ENCODE measurements around the gene MYCBP2. TPM values are rescaled to one million over a fixed set of nuclear protein-coding genes. Genes with fewer than 3 reads are reported as not detected.
"Not testable (repeated sequence)": the region's sequence is repeated elsewhere in the genome, so short reads cannot be mapped to it uniquely, and the experiment has no call there.

Gene MYCBP2
- total RNA-seq, 2 experiments from 2014 or later = 106 to 122 TPM

DNA sequence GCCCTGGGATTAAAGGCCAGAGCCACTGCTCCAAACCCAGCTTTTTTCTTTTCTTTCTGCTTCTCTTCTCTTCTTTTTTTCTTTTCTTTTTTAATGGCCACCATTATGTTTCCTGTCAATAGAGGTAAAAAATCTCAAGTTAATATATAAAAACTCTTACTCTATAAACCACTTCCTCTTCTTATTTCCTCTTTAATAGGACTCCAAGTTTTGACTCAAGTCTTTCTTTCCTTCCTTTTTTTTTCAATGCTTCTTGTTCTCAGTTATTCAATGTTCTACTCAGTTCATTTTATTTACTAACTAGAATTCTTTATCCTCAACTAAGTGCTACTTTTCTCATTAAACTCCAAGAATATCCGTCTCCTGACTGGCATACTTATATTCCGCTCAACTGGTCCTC, 27.1 kb upstream of the MYCBP2 start:
- no peak overlapping the region for H3K27ac Mint-ChIP-seq
- CTCF ChIA-PET = no interaction called here

DNA sequence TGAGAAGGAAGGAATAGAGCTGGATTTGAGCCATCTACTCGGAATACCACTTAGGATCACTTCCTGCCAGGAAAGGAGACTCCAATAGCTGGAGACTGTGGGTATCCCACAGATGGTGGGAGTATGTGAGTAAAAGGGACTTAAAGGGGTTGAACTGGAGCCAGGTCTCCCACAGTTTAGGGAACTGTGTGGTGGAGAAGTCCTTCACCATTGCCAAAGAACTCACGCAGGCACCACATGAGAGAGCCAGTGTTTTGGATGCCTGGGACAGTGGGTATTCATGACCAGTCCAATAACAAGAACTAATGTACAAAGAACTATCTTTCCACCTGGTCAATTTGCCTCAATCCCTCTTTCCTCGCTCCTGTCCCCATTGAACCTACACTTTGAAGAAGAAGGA, 24.4 kb upstream of the MYCBP2 start:
- CTCF ChIA-PET = no interaction called here

More for the DNA sequence above, 27.1 kb upstream of the MYCBP2 start:
- Mint-ChIP-seq H3K36me3 (no peaks in the 10 kb centered on the region), H3K4me1 (peaks cover 7% of the 10 kb centered on the region), H3K4me3 (no peak overlapping the region), H3K9me3 (ENCODE audit: low read depth) (no peaks in the 10 kb centered on the region), H3K27me3 (no peaks in the 10 kb centered on the region)
- ATAC-seq (no peak), DNase-seq (no peak)

DNA sequence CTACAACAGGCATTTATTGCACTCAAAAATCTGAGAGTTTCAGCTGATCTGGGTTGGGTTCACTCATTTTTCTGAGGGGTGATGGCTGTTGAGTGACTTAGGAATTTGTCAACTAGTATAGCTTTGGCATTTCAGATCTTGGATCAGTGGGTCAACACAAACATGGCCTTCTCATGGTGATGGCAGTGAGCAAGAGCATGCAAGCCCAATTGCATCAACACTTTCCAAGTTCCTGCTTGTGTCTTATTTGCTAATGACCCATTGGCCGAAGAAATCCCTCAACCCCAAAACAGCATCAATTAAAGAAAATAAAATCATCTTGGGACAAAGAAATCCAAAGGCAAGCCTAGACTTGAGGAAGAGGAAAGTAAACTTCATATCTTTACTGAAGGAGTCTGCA, 23.9 kb upstream of the MYCBP2 start:
- Mint-ChIP-seq H3K4me3 (no peak overlapping the region), H3K9me3 (ENCODE audit: low read depth) (no peaks in the 10 kb centered on the region), H3K36me3 (no peaks in the 10 kb centered on the region), H3K27ac (no peak overlapping the region), H3K27me3 (no peaks in the 10 kb centered on the region), H3K4me1 (peaks cover 9% of the 10 kb centered on the region)
- no peak for ATAC-seq
- CTCF ChIA-PET = no interaction called here
- DNase-seq = no peak

More for the DNA sequence above, 24.4 kb upstream of the MYCBP2 start:
- Mint-ChIP-seq H3K27me3 (no peaks in the 10 kb centered on the region), H3K4me3 (no peak overlapping the region), H3K9me3 (ENCODE audit: low read depth) (no peaks in the 10 kb centered on the region), H3K36me3 (no peaks in the 10 kb centered on the region), H3K4me1 (peaks cover 7% of the 10 kb centered on the region), H3K27ac (no peak overlapping the region)
- ATAC-seq = no peak
- DNase-seq = no peak

DNA sequence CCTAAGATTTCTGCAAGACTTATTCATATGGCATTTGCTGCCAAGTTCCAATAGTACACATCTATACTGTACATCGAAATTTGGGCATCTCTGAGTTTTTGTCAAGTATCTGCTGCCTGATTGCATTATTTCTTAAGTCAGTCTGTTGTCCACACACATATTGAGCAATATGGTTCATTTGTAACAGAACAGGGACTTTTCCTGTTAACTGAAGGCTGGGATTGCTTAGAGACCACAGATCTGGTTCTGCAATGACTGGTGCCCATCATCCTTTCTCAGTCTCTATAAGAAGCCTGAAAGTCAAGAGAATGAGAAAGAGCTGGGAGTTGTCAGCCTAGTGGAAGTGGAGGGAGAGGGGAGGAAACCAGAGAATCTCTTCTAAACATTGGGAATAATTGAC, 22.5 kb upstream of the MYCBP2 start:
- Mint-ChIP-seq H3K27ac (no peak overlapping the region), H3K9me3 (ENCODE audit: low read depth) (no peaks in the 10 kb centered on the region), H3K4me3 (no peak overlapping the region), H3K36me3 (peaks cover 1% of the 10 kb centered on the region), H3K4me1 (peaks cover 17% of the 10 kb centered on the region), H3K27me3 (no peaks in the 10 kb centered on the region)
- DNase-seq (no peak), ATAC-seq (no peak)
- CTCF ChIA-PET = no interaction called here

DNA sequence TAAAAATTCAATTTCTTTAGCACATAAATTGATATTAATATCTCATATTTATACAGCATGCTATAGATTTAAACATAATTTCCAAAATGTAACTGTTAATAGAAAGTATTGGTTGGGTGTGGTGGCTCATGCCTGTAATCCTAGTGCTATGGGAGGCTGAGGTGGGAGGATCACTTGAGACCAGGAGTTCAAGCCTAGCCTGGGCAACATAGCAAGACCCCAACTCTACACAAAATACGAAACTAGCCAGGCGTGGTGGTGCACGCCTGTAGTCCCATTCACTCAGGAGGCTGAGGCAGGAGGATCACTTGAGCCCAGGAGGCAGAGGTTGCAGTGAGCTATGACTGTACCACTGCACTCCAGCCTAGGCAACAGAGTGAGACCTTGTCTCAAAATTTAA, 20.5 kb upstream of the MYCBP2 start:
- H3K36me3 Mint-ChIP-seq; ATAC-seq; DNase-seq; CTCF ChIA-PET; H3K9me3 Mint-ChIP-seq (ENCODE audit: low read depth); H3K27ac Mint-ChIP-seq; H3K27me3 Mint-ChIP-seq; H3K4me3 Mint-ChIP-seq: not testable (repeated sequence)
- peaks cover 15% of the 10 kb centered on the region for H3K4me1 Mint-ChIP-seq

DNA sequence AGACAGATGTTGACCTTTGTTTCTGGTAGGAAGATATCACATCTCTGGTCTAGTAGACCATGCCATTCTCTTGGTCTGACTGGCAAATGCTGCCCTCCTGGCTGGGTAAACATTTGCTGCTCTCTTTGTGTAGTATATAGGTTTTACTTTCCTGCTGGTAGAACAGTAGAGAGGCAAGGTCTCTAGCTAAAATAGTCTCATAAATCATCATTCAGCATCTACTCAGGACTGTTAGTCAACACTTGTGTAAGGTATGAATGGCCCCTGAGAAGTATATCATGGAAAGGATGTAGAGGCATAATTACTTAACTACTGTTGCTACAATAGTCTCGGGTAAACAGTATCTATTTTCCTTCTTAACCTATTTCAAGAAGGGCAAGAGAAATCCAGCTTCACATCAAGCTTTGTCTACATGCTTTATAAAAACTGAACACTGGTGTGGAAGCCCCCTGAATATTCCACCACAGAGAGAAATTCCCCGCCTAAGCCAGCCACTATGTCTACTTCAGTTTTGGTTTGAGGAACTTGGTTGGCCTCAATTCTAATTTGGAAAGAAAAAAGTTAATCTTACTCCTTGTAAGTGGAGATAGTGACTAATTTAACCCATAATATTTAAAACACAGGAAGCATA, 18.4 kb upstream of the MYCBP2 start:
- no peak overlapping the region for H3K4me3 Mint-ChIP-seq
- H3K4me1 Mint-ChIP-seq = peaks cover 15% of the 10 kb centered on the region
- DNase-seq (no peak), ATAC-seq (peak; percentile 85)
- peak overlapping the region; percentile 67 for H3K27ac Mint-ChIP-seq
- CTCF ChIA-PET = interaction anchor here (1.0 to 1.1 kb wide), 2 partner anchors 15 to 19 kb away, joined by 3 read pairs; partner anchors contain the start of gene MYCBP2
- H3K27me3 Mint-ChIP-seq = no peaks in the 10 kb centered on the region
- peaks cover 1% of the 10 kb centered on the region for H3K36me3 Mint-ChIP-seq
- no peaks in the 10 kb centered on the region for H3K9me3 Mint-ChIP-seq (ENCODE audit: low read depth)

DNA sequence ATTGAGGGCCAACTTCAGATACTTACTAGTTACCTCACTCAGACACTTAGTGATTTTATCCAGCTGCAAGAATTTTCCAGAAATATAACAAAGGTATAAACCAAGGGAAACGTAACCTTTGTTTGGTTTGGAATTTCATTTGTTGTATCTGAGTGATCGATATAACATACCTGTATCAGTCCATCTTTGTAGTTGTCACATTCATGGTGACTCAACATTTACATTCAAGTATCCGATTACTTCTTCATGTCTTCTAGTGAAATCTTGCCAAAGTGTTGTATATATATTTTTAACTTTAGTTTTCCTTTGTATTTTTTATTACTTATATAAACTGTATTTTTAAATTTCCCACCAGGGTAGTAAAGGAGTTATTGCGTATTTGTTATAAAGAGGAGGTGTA, 16.9 kb upstream of the MYCBP2 start:
- Mint-ChIP-seq H3K27ac (no peak overlapping the region), H3K4me1 (peaks cover 21% of the 10 kb centered on the region), H3K36me3 (peaks cover 1% of the 10 kb centered on the region), H3K4me3 (no peak overlapping the region), H3K27me3 (no peaks in the 10 kb centered on the region), H3K9me3 (ENCODE audit: low read depth) (no peaks in the 10 kb centered on the region)
- DNase-seq = no peak
- CTCF ChIA-PET = interaction anchor here (1.2 kb wide), 1 partner anchor 17 kb away, joined by 4 read pairs; the partner anchor contains the start of gene MYCBP2
- no peak for ATAC-seq

DNA sequence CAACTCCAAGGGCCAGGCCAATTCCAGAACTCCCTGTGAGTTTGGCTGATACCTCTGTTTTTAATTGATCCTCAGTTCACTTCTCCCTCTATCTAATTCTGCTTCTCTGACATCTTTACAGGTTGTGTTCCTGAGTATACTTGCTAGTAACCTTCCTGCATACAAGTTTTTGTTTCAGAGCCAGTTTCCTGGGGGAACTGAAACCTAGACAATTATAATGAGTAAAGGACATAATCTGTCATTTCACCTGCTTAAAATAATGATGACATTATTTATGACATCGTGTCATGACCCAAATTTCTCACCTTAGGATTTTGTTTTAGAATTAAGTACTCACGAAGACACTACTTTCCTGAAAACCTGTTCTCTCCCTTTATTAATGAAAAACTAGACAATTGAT, 12.5 kb upstream of the MYCBP2 start:
- CTCF ChIA-PET = interaction anchor here (1.7 kb wide), 1 partner anchor 10 kb away, joined by 4 read pairs; no protein-coding TSS in a partner anchor
- no peak for DNase-seq
- Mint-ChIP-seq H3K27ac (peak overlapping the region; percentile 29), H3K4me3 (no peak overlapping the region), H3K9me3 (ENCODE audit: low read depth) (no peaks in the 10 kb centered on the region), H3K36me3 (peaks cover 2% of the 10 kb centered on the region), H3K27me3 (no peaks in the 10 kb centered on the region), H3K4me1 (peaks cover 16% of the 10 kb centered on the region)
- ATAC-seq = no peak

DNA sequence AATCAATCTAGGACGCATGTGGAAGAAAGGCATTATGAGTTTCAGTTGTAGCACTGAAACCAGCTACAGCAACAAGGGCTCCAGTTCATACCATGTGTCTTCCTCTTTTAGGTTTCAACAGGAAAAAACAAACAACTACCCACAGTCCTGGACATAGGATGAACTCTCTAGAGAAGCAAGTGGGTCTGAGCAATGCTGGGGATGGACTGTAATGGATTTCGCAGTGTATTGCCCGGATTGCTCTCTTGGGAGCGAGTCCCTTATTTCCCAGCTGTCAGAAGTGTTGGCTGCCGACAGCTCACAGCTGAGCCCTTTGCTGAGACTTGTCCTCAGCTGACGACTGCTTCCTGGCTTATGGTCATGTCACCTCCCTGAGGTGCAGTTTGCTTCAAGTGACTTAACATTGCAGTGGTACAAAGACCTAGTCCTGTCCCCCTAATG, 12.1 kb upstream of the MYCBP2 start:
- Mint-ChIP-seq H3K27ac (peak overlapping the region; percentile 29), H3K4me3 (no peak overlapping the region), H3K27me3 (peaks cover under 1% of the 10 kb centered on the region), H3K36me3 (peaks cover 2% of the 10 kb centered on the region), H3K9me3 (ENCODE audit: low read depth) (no peaks in the 10 kb centered on the region), H3K4me1 (peaks cover 16% of the 10 kb centered on the region)
- CTCF ChIA-PET = interaction anchor here (0.9 to 1.7 kb wide), 2 partner anchors 9 to 13 kb away, joined by 3 to 4 read pairs; no protein-coding TSS in a partner anchor
- DNase-seq = no peak
- peak; percentile 32 for ATAC-seq

DNA sequence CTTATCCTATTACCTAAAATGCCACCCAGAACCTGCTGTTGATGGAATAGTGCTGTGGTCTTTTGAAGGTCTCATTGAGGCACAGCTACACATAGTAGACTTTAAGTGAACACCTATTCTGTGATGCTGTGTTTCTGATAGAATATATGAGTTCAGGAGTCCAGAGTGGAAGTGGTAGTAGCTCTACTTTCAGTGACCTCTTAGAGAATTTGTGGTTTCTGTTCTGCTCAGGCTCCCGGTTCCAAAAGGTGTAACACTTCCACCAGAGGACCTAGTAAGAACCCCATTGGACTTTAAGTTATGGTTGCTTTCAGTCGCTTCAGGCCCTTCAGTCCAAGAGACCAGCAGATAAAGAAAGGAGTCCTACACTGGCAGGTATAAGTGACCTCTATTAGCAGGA, 11.4 kb upstream of the MYCBP2 start:
- no peak for ATAC-seq
- no peak for DNase-seq
- Mint-ChIP-seq H3K27ac (no peak overlapping the region), H3K9me3 (ENCODE audit: low read depth) (no peaks in the 10 kb centered on the region), H3K36me3 (peaks cover 2% of the 10 kb centered on the region), H3K4me1 (peaks cover 16% of the 10 kb centered on the region), H3K4me3 (no peak overlapping the region), H3K27me3 (peaks cover 3% of the 10 kb centered on the region)
- CTCF ChIA-PET = interaction anchor here (0.9 to 1.7 kb wide), 2 partner anchors 9 to 13 kb away, joined by 3 to 4 read pairs; no protein-coding TSS in a partner anchor

DNA sequence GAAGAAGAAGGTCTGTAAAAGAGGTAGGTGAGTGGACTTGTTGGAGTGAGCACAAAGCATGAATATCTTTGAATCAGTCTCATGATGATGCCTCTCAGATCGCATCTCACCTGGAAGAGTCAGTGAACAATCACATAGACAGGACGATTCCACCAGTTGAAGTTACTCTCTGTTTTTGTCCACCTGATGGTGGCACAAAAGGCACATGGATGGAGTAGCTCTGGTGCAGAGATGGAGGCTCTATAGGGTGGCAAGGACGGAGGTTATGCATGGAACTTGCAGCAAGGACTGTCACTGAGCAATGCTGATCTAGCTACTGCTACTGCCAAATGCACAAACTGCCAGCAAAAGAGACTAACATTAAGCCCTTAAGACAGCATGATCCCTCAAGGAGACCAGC, 10.3 kb upstream of the MYCBP2 start:
- DNase-seq = no peak
- H3K27ac Mint-ChIP-seq = no peak overlapping the region
- CTCF ChIA-PET = no interaction called here
- ATAC-seq = no peak
- H3K4me1 Mint-ChIP-seq = peaks cover 13% of the 10 kb centered on the region
- peaks cover 2% of the 10 kb centered on the region for H3K36me3 Mint-ChIP-seq
- H3K27me3 Mint-ChIP-seq = peaks cover 3% of the 10 kb centered on the region
- H3K9me3 Mint-ChIP-seq (ENCODE audit: low read depth) = no peaks in the 10 kb centered on the region
- no peak overlapping the region for H3K4me3 Mint-ChIP-seq

DNA sequence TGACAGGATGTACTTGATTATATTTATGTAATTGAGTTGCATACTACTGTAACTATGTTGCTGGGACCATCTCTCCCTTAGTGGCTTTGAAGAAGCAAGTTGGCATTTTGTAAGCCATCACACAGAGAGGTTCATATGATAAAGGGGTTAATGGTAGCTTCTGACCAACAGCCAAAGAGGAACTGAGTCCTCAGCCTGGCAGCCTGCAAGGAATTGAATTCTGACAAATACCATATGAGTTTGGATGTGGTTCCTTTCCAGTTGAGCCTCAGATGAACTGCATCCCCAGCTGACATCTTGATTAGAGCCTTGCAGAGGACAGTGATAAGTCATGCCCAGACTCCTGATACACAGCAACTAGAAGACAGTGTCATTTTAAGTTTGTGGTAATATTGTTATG, 8.6 kb upstream of the MYCBP2 start:
- Mint-ChIP-seq H3K4me1 (peaks cover 18% of the 10 kb centered on the region), H3K27ac (no peak overlapping the region), H3K9me3 (ENCODE audit: low read depth) (no peaks in the 10 kb centered on the region), H3K4me3 (no peak overlapping the region), H3K27me3 (peaks cover 3% of the 10 kb centered on the region), H3K36me3 (peaks cover 2% of the 10 kb centered on the region)
- ATAC-seq = no peak
- CTCF ChIA-PET = interaction anchor here (0.7 kb wide), 1 partner anchor 10 kb away, joined by 3 read pairs; no protein-coding TSS in a partner anchor
- no peak for DNase-seq

DNA sequence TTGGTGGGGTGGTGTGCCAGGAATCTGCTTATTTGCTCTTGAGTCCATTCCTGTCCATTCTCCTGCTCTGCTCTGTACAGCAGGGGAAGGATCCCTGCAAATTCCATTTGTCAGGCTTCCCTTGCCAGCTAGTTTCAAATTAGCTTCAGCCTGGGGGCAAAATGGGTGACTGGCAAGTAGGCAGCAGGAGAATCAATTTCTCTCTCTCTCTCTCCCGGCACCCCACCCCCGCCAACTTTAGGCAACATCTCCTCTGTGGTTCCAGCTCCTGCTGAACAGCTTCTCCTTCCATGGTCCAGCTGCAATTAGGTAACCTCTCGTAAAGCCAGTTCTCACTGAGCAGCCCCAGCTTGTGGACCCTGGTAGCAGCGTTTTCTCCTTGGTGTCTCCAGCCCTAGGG, 6.7 kb upstream of the MYCBP2 start:
- CTCF ChIA-PET = interaction anchor here (0.6 kb wide), 1 partner anchor 344 kb away, joined by 3 read pairs; no protein-coding TSS in a partner anchor
- H3K4me3 Mint-ChIP-seq = no peak overlapping the region

DNA sequence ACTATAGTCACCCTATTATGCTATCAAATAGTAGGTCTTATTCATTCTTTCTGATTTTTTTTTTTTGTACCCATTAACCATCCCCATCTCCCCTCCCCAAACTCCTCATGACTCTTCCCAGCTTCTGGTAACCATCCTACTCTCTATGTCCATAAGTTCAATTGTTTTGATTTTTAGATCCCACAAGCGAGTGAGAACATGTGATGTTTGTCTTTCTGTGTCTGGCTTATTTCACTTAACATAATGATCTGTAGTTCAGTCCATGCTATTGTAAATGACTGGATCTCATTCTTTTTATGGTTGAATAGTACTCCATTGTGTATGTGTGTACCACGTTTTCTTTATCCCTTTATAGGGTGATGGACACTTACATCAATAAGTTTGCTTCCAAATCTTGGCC, 4.5 kb upstream of the MYCBP2 start:
- Mint-ChIP-seq H3K36me3 (peaks cover 2% of the 10 kb centered on the region), H3K4me1 (peaks cover 32% of the 10 kb centered on the region), H3K27ac (peak overlapping the region; percentile 13), H3K9me3 (ENCODE audit: low read depth) (no peaks in the 10 kb centered on the region), H3K4me3 (peak overlapping the region; percentile 38), H3K27me3 (peaks cover 3% of the 10 kb centered on the region)
- DNase-seq = no peak
- ATAC-seq = no peak
- CTCF ChIA-PET = no interaction called here

More for the DNA sequence above, 6.7 kb upstream of the MYCBP2 start:
- no peak overlapping the region for H3K27ac Mint-ChIP-seq
- peaks cover 3% of the 10 kb centered on the region for H3K27me3 Mint-ChIP-seq
- ATAC-seq (no peak), DNase-seq (no peak)
- H3K4me1 Mint-ChIP-seq = peaks cover 17% of the 10 kb centered on the region
- H3K36me3 Mint-ChIP-seq = peaks cover 2% of the 10 kb centered on the region
- no peaks in the 10 kb centered on the region for H3K9me3 Mint-ChIP-seq (ENCODE audit: low read depth)
